B cell (primary cell): Measurements from ENCODE around the gene CBX8. TPM values are rescaled to one million over a fixed set of nuclear protein-coding genes. Genes with fewer than 3 reads are reported as not detected.
A peak's percentile ranks its signal among the peaks of the same experiment; 100 is the strongest.

Experiments used
- ATAC-seq: fragments of 200-7000 bp; cut with Tn5 transposase; one replicate; pipeline ENCODE4 v1.10.0; 2021; ENCODE audit warnings: low read depth, mild to moderate bottlenecking, moderate number of reproducible peaks, moderate library complexity
- CTCF ChIA-PET: fragments of 350-600 bp; sonication (Branson Sonifier 250); formaldehyde crosslinking; loops from one replicate; lab custom pipeline; 2021; ENCODE audit warnings: antibody characterized with exemption, inconsistent platforms; lab: Charles Lee
- POLR2A ChIA-PET: fragments of 350-600 bp; sonication (Branson Sonifier 250); formaldehyde crosslinking; loops from one replicate; lab custom pipeline; 2021; ENCODE audit warnings: antibody characterized with exemption; lab: Charles Lee
- DNase-seq: peaks from one replicate; pipeline ENCODE4 v3.0.0; 2013
- H2AFZ ChIP-seq: 2 replicates; pipeline ENCODE4 v1.6.1; 2012; ENCODE audit warnings: mild to moderate bottlenecking, low read depth, low read length; ENCODE audit not compliant: insufficient read depth, poor library complexity, severe bottlenecking
- H3K27ac ChIP-seq, 2 donors: 1 replicate in 1 of 2; 2 replicates in 1 of 2; pipeline ENCODE4 v1.5.1; 2012 to 2013; ENCODE audit warnings: low read length in 2 of 2, mild to moderate bottlenecking in 2 of 2, moderate library complexity in 1 of 2
- H3K27me3 ChIP-seq, 4 experiments: fragments of 200-600 bp in 1 of 4; sonication (generic) in 1 of 4; replicated peaks in 1 of 4; 1 replicate in 2 of 4; 2 replicates in 2 of 4; pipeline versions ENCODE4 v1.6.1 to v1.7.0; 2013 to 2016; ENCODE audit warnings: low read length in 3 of 4, mild to moderate bottlenecking in 2 of 4, mixed read lengths in 1 of 4, moderate library complexity in 1 of 4; ENCODE audit not compliant: insufficient read depth in 4 of 4, control insufficient read depth in 3 of 4; ENCODE audit errors: control extremely low read depth in 1 of 4
- H3K36me3 ChIP-seq, 2 experiments: replicated peaks in 1 of 2; 1 replicate in 1 of 2; 2 replicates in 1 of 2; pipeline versions ENCODE4 v1.6.1 to v1.7.1; 2013; ENCODE audit warnings: low read length in 1 of 2; ENCODE audit not compliant: insufficient read depth in 2 of 2, control insufficient read depth in 1 of 2; ENCODE audit errors: control extremely low read depth in 1 of 2, extremely low read depth in 1 of 2
- H3K4me1 ChIP-seq, 2 donors: fragments of 200-600 bp in 1 of 2; sonication (generic) in 1 of 2; 1 replicate in 1 of 2; 2 replicates in 1 of 2; pipeline versions ENCODE4 v1.5.1 to v1.6.1; 2013 to 2017; ENCODE audit warnings: low read length in 2 of 2; ENCODE audit not compliant: control insufficient read depth in 2 of 2, insufficient read depth in 2 of 2
- H3K4me2 ChIP-seq: replicated peaks from 2 replicates; pipeline ENCODE3; 2012; ENCODE audit warnings: mild to moderate bottlenecking, low read depth, low read length; ENCODE audit not compliant: poor library complexity, severe bottlenecking
- H3K4me3 ChIP-seq, 5 experiments: fragments of 200-600 bp in 1 of 5; sonication (generic) in 1 of 5; 1 replicate in 3 of 5; 2 replicates in 2 of 5; pipeline versions ENCODE4 v1.5.1 to v1.7.0; 2011 to 2016; ENCODE audit warnings: low read length in 4 of 5, mild to moderate bottlenecking in 4 of 5, low read depth in 2 of 5, control low read depth in 1 of 5, moderate library complexity in 1 of 5; ENCODE audit not compliant: insufficient read depth in 1 of 5; ENCODE audit errors: control extremely low read depth in 1 of 5, extremely low read depth in 1 of 5
- H3K79me2 ChIP-seq: fragments of 200-600 bp; sonication (generic); one replicate; pipeline ENCODE4 v1.6.0; 2016; ENCODE audit warnings: low read length; ENCODE audit not compliant: control insufficient read depth, insufficient read depth
- H3K9ac ChIP-seq: fragments of 200-600 bp; sonication (generic); 2 replicates; pipeline ENCODE4 v1.6.1; 2017; ENCODE audit warnings: mild to moderate bottlenecking, low read length, moderate library complexity
- H3K9me3 ChIP-seq, 3 donors: one replicate each; pipeline versions ENCODE4 v1.6.1 to v1.7.1; 2013; ENCODE audit warnings: low read length in 2 of 3; ENCODE audit not compliant: control insufficient read depth in 2 of 3, insufficient read depth in 1 of 3; ENCODE audit errors: control extremely low read depth in 1 of 3
- H4K20me1 ChIP-seq: 2 replicates; pipeline ENCODE4 v1.6.0; 2012; ENCODE audit warnings: mild to moderate bottlenecking, low read length; ENCODE audit not compliant: insufficient read depth, control insufficient read depth, poor library complexity, severe bottlenecking
- H3K27ac Mint-ChIP-seq: one replicate; pipeline ENCODE4 v1.8.0; 2021; ENCODE audit warnings: mixed read lengths
- H3K27me3 Mint-ChIP-seq: one replicate; pipeline ENCODE4 v1.8.0; 2021; ENCODE audit warnings: mixed read lengths
- H3K4me1 Mint-ChIP-seq: one replicate; pipeline ENCODE4 v1.8.0; 2021; ENCODE audit warnings: mixed read lengths
- H3K4me3 Mint-ChIP-seq: one replicate; pipeline ENCODE4 v1.8.0; 2021; ENCODE audit warnings: mixed read lengths
- H3K9me3 Mint-ChIP-seq: one replicate; pipeline ENCODE4 v1.8.0; 2022; ENCODE audit warnings: mixed read lengths; ENCODE audit not compliant: insufficient read depth
- EZH2 ChIP-seq: IDR thresholded peaks from 2 replicates; pipeline ENCODE4 v1.6.1; 2012; ENCODE audit warnings: borderline replicate concordance, low read depth, mild to moderate bottlenecking, moderate library complexity, low read length; ENCODE audit not compliant: insufficient read depth, poor library complexity, severe bottlenecking
- WGBS: methylation state at CpG from one replicate; pipeline ENCODE4 v1.1.5; 2013; ENCODE audit warnings: missing lambda C conversion rate; ENCODE audit not compliant: insufficient coverage; 5-methylcytosine and 5-hydroxymethylcytosine counted together
- intact Hi-C: fragments of 100-400 bp; cut with micrococcal nuclease; formaldehyde crosslinking; loops from one replicate; pipeline ENCODE4 v1.10.0; 2022
- polyA plus RNA-seq: library from polyadenylated mRNA; depleted of rRNA; stranded (reverse); fragments of >200 nt; gene quantifications from 2 replicates; pipeline ENCODE4 v1.2.3, GENCODE V29; 2012
- total RNA-seq, 2 donors: library from RNA; stranded (reverse); fragments of 120-200 nt in 1 of 2; gene quantifications; 1 replicate in 1 of 2; 2 replicates in 1 of 2; pipeline versions ENCODE4 v1.2.3 to v1.2.4, GENCODE V29; 2013 to 2022
- TF ChIP-seq, protein P1 (sequence below): fragments of 200-600 bp; IDR thresholded peaks from one replicate; pipeline ENCODE4 v1.8.0; 2022; ENCODE audit warnings: antibody characterized with exemption, mild to moderate bottlenecking

Gene CBX8
- total and polyA plus RNA-seq, 2 donors (not counting 1 experiment from before 2014, with no cell fraction given): 0.31 to 6.8 TPM

- Histone ChIP-seq H3K9me3 (peaks cover 0 to 80% (median 2%) of the 10 kb centered on the region in 3 donors), H4K20me1 (peaks cover 61% of the 10 kb centered on the region), H3K9ac (no peak overlapping the region), H3K4me1 (peaks cover 44 to 73% of the 10 kb centered on the region in 2 donors), H2AFZ (no peak overlapping the region), H3K79me2 (no peaks in the 10 kb centered on the region), H3K27me3 (peaks cover 0 to 91% (median 75%) of the 10 kb centered on the region in 4 experiments), H3K4me3 (no peak overlapping the region), H3K4me2 (peak overlapping the region; percentile 68), H3K36me3 (no peaks in the 10 kb centered on the region), H3K27ac (no peak overlapping the region)
- Mint-ChIP-seq H3K9me3 (no peaks in the 10 kb centered on the region), H3K4me3 (peak overlapping the region; percentile 33), H3K27ac (peak overlapping the region; percentile 46), H3K27me3 (peaks cover 52% of the 10 kb centered on the region), H3K4me1 (peaks cover 29% of the 10 kb centered on the region)
- DNase-seq (peak; percentile 63), ATAC-seq (peak; percentile 74)
- POLR2A ChIA-PET: interaction anchor here (0.6 to 3.4 kb wide), 5 partner anchors 11 to 30 kb away, joined by 3 to 10 read pairs (median 8); partner anchors contain the start of genes CBX4 and CBX8
- TF ChIP-seq, protein P1, sequence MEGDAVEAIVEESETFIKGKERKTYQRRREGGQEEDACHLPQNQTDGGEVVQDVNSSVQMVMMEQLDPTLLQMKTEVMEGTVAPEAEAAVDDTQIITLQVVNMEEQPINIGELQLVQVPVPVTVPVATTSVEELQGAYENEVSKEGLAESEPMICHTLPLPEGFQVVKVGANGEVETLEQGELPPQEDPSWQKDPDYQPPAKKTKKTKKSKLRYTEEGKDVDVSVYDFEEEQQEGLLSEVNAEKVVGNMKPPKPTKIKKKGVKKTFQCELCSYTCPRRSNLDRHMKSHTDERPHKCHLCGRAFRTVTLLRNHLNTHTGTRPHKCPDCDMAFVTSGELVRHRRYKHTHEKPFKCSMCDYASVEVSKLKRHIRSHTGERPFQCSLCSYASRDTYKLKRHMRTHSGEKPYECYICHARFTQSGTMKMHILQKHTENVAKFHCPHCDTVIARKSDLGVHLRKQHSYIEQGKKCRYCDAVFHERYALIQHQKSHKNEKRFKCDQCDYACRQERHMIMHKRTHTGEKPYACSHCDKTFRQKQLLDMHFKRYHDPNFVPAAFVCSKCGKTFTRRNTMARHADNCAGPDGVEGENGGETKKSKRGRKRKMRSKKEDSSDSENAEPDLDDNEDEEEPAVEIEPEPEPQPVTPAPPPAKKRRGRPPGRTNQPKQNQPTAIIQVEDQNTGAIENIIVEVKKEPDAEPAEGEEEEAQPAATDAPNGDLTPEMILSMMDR: no peak
- TF ChIP-seq EZH2: no peak
- 2% methylated on average over 49 of the region's 79 CpGs for WGBS
- intact Hi-C loops: loop anchor here (2.0 kb wide), 2 partner anchors 14 to 34 kb away; partner anchors contain the start of gene CBX8
- CTCF ChIA-PET: interaction anchor here (0.7 to 1.9 kb wide), 6 partner anchors 11 to 31 kb away, joined by 3 to 7 read pairs (median 4); partner anchors contain the start of gene CBX8
These were observed 13.5 kb upstream of the CBX8 start for GRCh38 chr17:79810130-79811010.
